OCI-LY7 (cell line): ENCODE results near the gene NINJ2. TPM values are rescaled to one million over a fixed set of nuclear protein-coding genes. Genes with fewer than 3 reads are reported as not detected.
A peak's percentile ranks its signal among the peaks of the same experiment; 100 is the strongest.

Source experiments
- BruUV-seq: library from RNA; stranded (reverse); fragments of 400-500 nt; replicated peaks from 2 replicates; lab custom pipeline; 2021; lab: Mats Ljungman, UMichigan
- CTCF ChIA-PET: fragments of 300-600 bp; sonication (Branson Sonifier 250); formaldehyde crosslinking; loops from one replicate; lab custom pipeline; 2022; ENCODE audit warnings: antibody characterized with exemption; ENCODE audit not compliant: unreplicated experiment; lab: Charles Lee
- POLR2A ChIA-PET: fragments of 300-600 bp; sonication (Branson Sonifier 250); formaldehyde crosslinking; loops from one replicate; lab custom pipeline; 2022; ENCODE audit warnings: antibody characterized with exemption; lab: Charles Lee
- DNase-seq: peaks from one replicate; pipeline ENCODE4 v3.0.0-alpha.2; 2015; ENCODE audit warnings: low spot score
- H2AFZ ChIP-seq: fragments of 200-600 bp; sonication (generic), shearing (Covaris generic); 2 replicates; pipeline ENCODE4 v1.6.1; 2014; ENCODE audit warnings: mild to moderate bottlenecking, antibody characterized with exemption, low read length, moderate library complexity
- H3K27ac ChIP-seq: fragments of 200-600 bp; sonication (generic); 2 replicates; pipeline ENCODE4 v1.5.1; 2014; ENCODE audit warnings: mixed run types, low read depth, mild to moderate bottlenecking, moderate library complexity, low read length, inconsistent platforms; ENCODE audit not compliant: poor library complexity, severe bottlenecking
- H3K36me3 ChIP-seq: fragments of 200-600 bp; sonication (generic); 2 replicates; pipeline ENCODE4 v1.6.1; 2014; ENCODE audit warnings: mild to moderate bottlenecking, antibody characterized with exemption, low read length, moderate library complexity, mixed read lengths; ENCODE audit not compliant: insufficient read depth
- H3K4me1 ChIP-seq: fragments of 200-600 bp; sonication (generic); 2 replicates; pipeline ENCODE4 v1.5.1; 2014; ENCODE audit warnings: mild to moderate bottlenecking, low read length; ENCODE audit not compliant: insufficient read depth, poor library complexity, severe bottlenecking
- H3K4me2 ChIP-seq: fragments of 200-600 bp; sonication (generic); 2 replicates; pipeline ENCODE4 v1.6.1; 2014; ENCODE audit warnings: mild to moderate bottlenecking, low read length
- H3K4me3 ChIP-seq: fragments of 200-600 bp; sonication (generic); 2 replicates; pipeline ENCODE4 v1.5.1; 2014; ENCODE audit warnings: mild to moderate bottlenecking, low read depth, low read length; ENCODE audit not compliant: poor library complexity, severe bottlenecking
- H3K79me2 ChIP-seq: fragments of 200-600 bp; sonication (generic); 2 replicates; pipeline ENCODE4 v1.6.1; 2016; ENCODE audit warnings: low read depth, mild to moderate bottlenecking, low read length, moderate library complexity, mixed read lengths; ENCODE audit not compliant: insufficient read depth
- H3K9me2 ChIP-seq: fragments of 200-600 bp; sonication (generic); 2 replicates; pipeline ENCODE4 v1.6.1; 2016; ENCODE audit warnings: mild to moderate bottlenecking, low read length, mixed read lengths; ENCODE audit not compliant: insufficient read depth
- H3K9me3 ChIP-seq: fragments of 200-600 bp; sonication (generic); 2 replicates; pipeline ENCODE4 v1.6.1; 2014; ENCODE audit warnings: mild to moderate bottlenecking, mixed run types, low read length, mixed read lengths
- H4K20me1 ChIP-seq: fragments of 200-600 bp; sonication (generic); 2 replicates; pipeline ENCODE4 v1.6.1; 2014; ENCODE audit warnings: mild to moderate bottlenecking, antibody characterized with exemption, low read length, moderate library complexity, mixed read lengths; ENCODE audit not compliant: insufficient read depth
- EZH2phosphoT487 ChIP-seq: fragments of 200-600 bp; sonication (generic); IDR thresholded peaks from 2 replicates; pipeline ENCODE4 v1.6.1; 2018; ENCODE audit warnings: low read depth, borderline replicate concordance, mild to moderate bottlenecking, mixed run types, antibody characterized with exemption, low read length, moderate library complexity, mixed read lengths
- intact Hi-C: fragments of 100-400 bp; cut with micrococcal nuclease; formaldehyde crosslinking; loops from one replicate; pipeline ENCODE4 v1.10.0; 2022; ENCODE audit not compliant: unreplicated experiment
- total RNA-seq, 2 experiments: library from RNA; depleted of rRNA in 1 of 2; stranded (reverse); fragments of >200 nt in 1 of 2; shearing (Covaris generic) in 1 of 2; gene quantifications; 2 replicates each; pipeline ENCODE4 v1.2.3, GENCODE V29; 2014 to 2022
- TF ChIP-seq, protein P1 (sequence below): fragments of 200-600 bp; sonication (generic); conservative IDR thresholded peaks from 2 replicates; pipeline ENCODE4 v1.5.1; 2014; ENCODE audit warnings: mild to moderate bottlenecking, antibody characterized with exemption, low read length, moderate library complexity, mixed read lengths

The NINJ2 gene
- total RNA-seq, 2 experiments from 2014 or later = 0.79 to 4.4 TPM

DNA sequence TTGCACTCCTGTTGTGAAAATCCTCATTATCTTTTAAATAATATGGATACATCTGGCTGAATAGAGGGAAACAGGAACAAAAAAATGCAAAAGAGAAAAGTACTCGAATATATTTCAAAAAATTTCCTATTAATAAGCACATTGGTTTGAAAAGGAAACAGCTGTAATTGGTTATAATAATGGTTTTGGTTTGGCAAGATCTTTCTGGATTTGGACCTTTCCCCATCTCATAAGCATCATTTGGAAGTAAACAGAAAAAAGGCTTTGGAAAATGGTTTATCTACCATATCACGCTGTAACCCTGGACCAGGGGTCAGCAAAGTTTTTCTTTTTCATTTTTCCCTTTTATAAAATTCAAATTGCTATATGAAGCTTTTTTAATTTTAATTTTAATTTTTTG is 2.8 kb upstream of the NINJ2 start:
- intact Hi-C loops = no loop called here
- Histone ChIP-seq H3K9me3 (no peaks in the 10 kb centered on the region), H3K27ac (no peak overlapping the region), H3K9me2 (no peaks in the 10 kb centered on the region), H3K4me1 (peaks cover 72% of the 10 kb centered on the region), H3K4me2 (peak overlapping the region; percentile 56), H3K36me3 (no peaks in the 10 kb centered on the region), H3K4me3 (no peak overlapping the region), H2AFZ (peak overlapping the region; percentile 98), H4K20me1 (no peaks in the 10 kb centered on the region), H3K79me2 (no peaks in the 10 kb centered on the region)
- BruUV-seq = no TSS peak
- TF ChIP-seq, protein P1, sequence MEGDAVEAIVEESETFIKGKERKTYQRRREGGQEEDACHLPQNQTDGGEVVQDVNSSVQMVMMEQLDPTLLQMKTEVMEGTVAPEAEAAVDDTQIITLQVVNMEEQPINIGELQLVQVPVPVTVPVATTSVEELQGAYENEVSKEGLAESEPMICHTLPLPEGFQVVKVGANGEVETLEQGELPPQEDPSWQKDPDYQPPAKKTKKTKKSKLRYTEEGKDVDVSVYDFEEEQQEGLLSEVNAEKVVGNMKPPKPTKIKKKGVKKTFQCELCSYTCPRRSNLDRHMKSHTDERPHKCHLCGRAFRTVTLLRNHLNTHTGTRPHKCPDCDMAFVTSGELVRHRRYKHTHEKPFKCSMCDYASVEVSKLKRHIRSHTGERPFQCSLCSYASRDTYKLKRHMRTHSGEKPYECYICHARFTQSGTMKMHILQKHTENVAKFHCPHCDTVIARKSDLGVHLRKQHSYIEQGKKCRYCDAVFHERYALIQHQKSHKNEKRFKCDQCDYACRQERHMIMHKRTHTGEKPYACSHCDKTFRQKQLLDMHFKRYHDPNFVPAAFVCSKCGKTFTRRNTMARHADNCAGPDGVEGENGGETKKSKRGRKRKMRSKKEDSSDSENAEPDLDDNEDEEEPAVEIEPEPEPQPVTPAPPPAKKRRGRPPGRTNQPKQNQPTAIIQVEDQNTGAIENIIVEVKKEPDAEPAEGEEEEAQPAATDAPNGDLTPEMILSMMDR = no peak
- TF ChIP-seq EZH2phosphoT487 = no peak
- POLR2A ChIA-PET = interaction anchor here (0.9 to 1.8 kb wide), 2 partner anchors 11 to 16 kb away, joined by 3 to 4 read pairs; no protein-coding TSS in a partner anchor
- CTCF ChIA-PET = no interaction called here
- DNase-seq = no peak

DNA sequence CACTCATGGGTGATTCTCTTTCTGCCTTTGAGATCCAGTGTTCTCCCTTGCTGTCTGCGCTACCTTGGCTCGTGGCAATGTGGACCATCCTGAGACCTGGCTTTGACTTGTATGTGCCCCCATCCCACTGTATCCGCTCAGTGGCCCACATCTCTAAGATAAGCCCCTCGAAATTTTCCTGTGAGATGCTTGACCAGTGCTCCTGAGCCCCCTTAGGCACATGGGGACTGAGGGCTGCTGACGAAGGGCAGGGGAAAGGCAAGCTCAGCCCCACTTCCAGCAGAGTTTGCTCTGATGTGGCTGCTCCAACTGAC is 1.5 kb upstream of the NINJ2 start:
- no TSS peak for BruUV-seq
- Histone ChIP-seq H3K9me3 (no peaks in the 10 kb centered on the region), H2AFZ (peak overlapping the region; percentile 98; the same call in 1 of the 2 replicates), H3K9me2 (no peaks in the 10 kb centered on the region), H3K4me1 (peaks cover 75% of the 10 kb centered on the region), H4K20me1 (no peaks in the 10 kb centered on the region), H3K4me3 (no peak overlapping the region), H3K4me2 (peak overlapping the region; percentile 56), H3K27ac (no peak overlapping the region), H3K36me3 (no peaks in the 10 kb centered on the region), H3K79me2 (no peaks in the 10 kb centered on the region)
- ChIA-PET CTCF (no interaction called here), POLR2A (interaction anchor here (0.7 to 3.0 kb wide), 3 partner anchors 9 to 23 kb away, joined by 7 to 19 read pairs (median 19); no protein-coding TSS in a partner anchor)
- intact Hi-C loops = no loop called here
- no peak for DNase-seq
- TF ChIP-seq, protein P1 = no peak
- TF ChIP-seq EZH2phosphoT487 = no peak

DNA sequence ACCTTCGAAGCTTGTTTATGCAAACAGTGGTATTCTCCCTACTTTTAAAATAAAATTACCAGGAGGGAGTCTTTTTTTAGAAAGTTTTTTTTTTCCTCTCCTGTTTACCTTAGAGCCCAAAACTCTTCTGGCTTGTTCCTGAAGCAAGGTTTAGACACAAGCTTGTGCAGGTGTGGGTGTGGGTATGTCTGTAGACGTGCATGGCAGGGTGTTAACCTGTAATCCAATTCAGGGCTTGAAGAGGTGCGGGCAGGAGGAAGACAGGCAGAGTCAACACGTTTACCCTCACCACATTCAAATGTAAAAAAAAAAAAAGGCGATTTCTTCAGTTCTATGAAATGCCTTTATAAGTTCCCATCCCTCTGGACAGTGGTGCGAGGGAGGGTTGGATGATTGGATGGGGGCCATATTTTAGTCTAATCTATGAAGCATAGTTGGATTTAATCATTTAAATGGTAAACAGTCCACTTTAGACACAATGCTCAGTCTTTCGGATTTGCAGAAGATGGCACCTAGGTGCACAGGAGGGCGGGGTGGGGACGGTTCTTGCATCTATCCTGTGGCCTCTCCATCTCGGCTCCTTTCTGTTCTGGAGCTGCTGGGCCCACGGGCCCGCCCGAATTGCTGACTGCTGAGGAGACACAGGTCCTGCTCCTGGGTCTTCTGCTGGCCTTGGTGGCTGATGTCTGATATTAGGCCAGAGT is 982 bp upstream of the NINJ2 start:
- intact Hi-C loops = no loop called here
- CTCF ChIA-PET = interaction anchor here (1.5 kb wide), 1 partner anchor 87 kb away, joined by 5 read pairs; no protein-coding TSS in a partner anchor
- no peaks in the 10 kb centered on the region for H3K79me2 ChIP-seq
- H3K4me3 ChIP-seq = no peak overlapping the region
- peak overlapping the region; percentile 75 for H3K4me2 ChIP-seq
- peak overlapping the region; percentile 4 for H3K27ac ChIP-seq
- peaks cover 80% of the 10 kb centered on the region for H3K4me1 ChIP-seq
- no peaks in the 10 kb centered on the region for H3K9me2 ChIP-seq
- no peaks in the 10 kb centered on the region for H3K36me3 ChIP-seq
- BruUV-seq = no TSS peak
- DNase-seq = no peak
- POLR2A ChIA-PET = interaction anchor here (3.0 kb wide), 1 partner anchor 9 kb away, joined by 19 read pairs; no protein-coding TSS in a partner anchor
- H3K9me3 ChIP-seq = no peaks in the 10 kb centered on the region
- H4K20me1 ChIP-seq = no peaks in the 10 kb centered on the region
- peak overlapping the region; percentile 98; the same call in 1 of the 2 replicates for H2AFZ ChIP-seq
- no peak for TF ChIP-seq EZH2phosphoT487
- TF ChIP-seq, protein P1 = no peak
